ENCODE measurements around the gene PDE4D. TPM values are rescaled to one million over a fixed set of nuclear protein-coding genes. Genes with fewer than 3 reads are reported as not detected.
A peak's percentile ranks its signal among the peaks of the same experiment; 100 is the strongest.

The PDE4D gene
- total RNA-seq, 1 donor from 2014 or later = 14.2 TPM

DNA sequence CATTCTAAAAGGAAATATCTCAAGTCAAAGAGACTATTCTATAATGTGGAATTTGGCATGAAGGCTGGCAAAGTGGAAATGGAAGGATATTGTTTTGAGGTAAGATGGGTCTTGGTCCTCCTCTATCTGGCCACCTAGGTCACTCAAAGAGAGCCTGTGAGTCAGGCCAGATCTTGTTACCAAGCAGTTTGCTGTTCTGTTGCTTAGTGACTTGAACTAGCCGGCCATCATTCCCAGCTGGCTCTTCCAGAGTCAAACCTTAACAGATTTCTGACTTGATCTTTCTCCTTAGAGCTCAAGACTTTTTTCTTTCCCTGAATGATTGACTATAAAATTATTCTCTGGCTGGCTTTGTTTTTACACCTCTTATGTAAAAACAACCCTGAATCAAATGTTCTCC lies 136.1 kb downstream of the PDE4D start:
- Histone ChIP-seq H3K9ac (ENCODE audit: low read length) (no peak overlapping the region), H3K4me3 (ENCODE audit: insufficient read depth, low read depth, low read length) (no peak overlapping the region), H3K79me2 (ENCODE audit: insufficient read depth, low read length) (peaks cover 4% of the 10 kb centered on the region), H3K36me3 (ENCODE audit: insufficient read depth, low read length) (no peaks in the 10 kb centered on the region), H3K27me3 (ENCODE audit: insufficient read depth, low read length) (no peaks in the 10 kb centered on the region), H2AFZ (ENCODE audit: low read depth, low read length) (no peak overlapping the region), H3K4me1 (ENCODE audit: insufficient read depth, low read length) (peaks cover 18% of the 10 kb centered on the region), H3K4me2 (ENCODE audit: low read length) (no peak overlapping the region), H3K9me3 (ENCODE audit: insufficient read depth, low read depth, low read length) (no peaks in the 10 kb centered on the region), H4K20me1 (ENCODE audit: insufficient read depth, low read length) (no peaks in the 10 kb centered on the region), H3K27ac (ENCODE audit: low read depth, low read length) (no peak overlapping the region)
- Mint-ChIP-seq H3K36me3 (ENCODE audit: low read depth, unreplicated experiment) (no peaks in the 10 kb centered on the region), H3K27me3 (ENCODE audit: low read depth, unreplicated experiment) (no peaks in the 10 kb centered on the region), H3K4me1 (ENCODE audit: low read depth, unreplicated experiment) (peaks cover 11% of the 10 kb centered on the region), H3K4me3 (ENCODE audit: unreplicated experiment) (no peak overlapping the region), H3K27ac (ENCODE audit: unreplicated experiment) (no peak overlapping the region), H3K9me3 (ENCODE audit: unreplicated experiment) (peaks cover 3% of the 10 kb centered on the region)
- no peak for TF ChIP-seq EZH2 (IDR thresholded peaks at IDR 0.05; ENCODE audit: insufficient read depth, low read length)
- TF ChIP-seq, protein P1, sequence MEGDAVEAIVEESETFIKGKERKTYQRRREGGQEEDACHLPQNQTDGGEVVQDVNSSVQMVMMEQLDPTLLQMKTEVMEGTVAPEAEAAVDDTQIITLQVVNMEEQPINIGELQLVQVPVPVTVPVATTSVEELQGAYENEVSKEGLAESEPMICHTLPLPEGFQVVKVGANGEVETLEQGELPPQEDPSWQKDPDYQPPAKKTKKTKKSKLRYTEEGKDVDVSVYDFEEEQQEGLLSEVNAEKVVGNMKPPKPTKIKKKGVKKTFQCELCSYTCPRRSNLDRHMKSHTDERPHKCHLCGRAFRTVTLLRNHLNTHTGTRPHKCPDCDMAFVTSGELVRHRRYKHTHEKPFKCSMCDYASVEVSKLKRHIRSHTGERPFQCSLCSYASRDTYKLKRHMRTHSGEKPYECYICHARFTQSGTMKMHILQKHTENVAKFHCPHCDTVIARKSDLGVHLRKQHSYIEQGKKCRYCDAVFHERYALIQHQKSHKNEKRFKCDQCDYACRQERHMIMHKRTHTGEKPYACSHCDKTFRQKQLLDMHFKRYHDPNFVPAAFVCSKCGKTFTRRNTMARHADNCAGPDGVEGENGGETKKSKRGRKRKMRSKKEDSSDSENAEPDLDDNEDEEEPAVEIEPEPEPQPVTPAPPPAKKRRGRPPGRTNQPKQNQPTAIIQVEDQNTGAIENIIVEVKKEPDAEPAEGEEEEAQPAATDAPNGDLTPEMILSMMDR (IDR thresholded peaks at IDR 0.05; ENCODE audit: insufficient read depth, low read depth, low read length) = no peak
- DNase-seq (ENCODE audit: low read depth) = peak; percentile 20
- FAIRE-seq = no peak

DNA sequence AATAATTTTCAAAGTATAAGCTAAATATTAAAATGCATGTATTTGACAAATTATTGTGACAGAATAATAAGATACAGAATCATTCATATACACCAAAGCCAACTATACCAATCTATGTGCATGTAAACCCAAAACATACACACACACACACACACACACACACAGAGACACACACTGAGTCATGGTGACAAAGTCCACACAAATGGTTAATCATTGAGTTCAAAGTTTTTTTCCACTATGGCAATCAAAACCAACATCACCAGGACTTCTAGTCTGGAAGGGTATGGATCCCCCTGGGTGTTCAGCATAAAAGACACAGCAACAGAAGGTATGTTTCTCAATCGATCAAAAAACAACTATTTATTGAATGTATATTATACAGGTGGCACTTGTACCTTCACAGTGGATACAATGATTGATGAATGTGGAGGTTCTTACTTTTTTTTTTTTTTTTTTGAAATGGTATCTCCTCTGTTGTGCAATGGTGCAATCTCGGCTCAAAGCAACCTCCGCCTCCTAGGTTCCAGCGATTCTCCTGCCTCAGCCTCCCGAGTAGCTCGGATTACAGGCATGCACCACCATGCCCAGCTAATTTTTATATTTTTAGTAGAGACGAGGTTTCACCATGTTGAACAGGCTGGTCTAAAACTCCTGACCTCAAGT lies 137.0 kb downstream of the PDE4D start:
- Mint-ChIP-seq H3K27me3 (ENCODE audit: low read depth, unreplicated experiment) (no peaks in the 10 kb centered on the region), H3K4me3 (ENCODE audit: unreplicated experiment) (no peak overlapping the region), H3K9me3 (ENCODE audit: unreplicated experiment) (peaks cover 3% of the 10 kb centered on the region), H3K4me1 (ENCODE audit: low read depth, unreplicated experiment) (peaks cover 11% of the 10 kb centered on the region), H3K27ac (ENCODE audit: unreplicated experiment) (no peak overlapping the region), H3K36me3 (ENCODE audit: low read depth, unreplicated experiment) (no peaks in the 10 kb centered on the region)
- Histone ChIP-seq H3K4me3 (ENCODE audit: insufficient read depth, low read depth, low read length) (no peak overlapping the region), H3K27me3 (ENCODE audit: insufficient read depth, low read length) (no peaks in the 10 kb centered on the region), H3K9me3 (ENCODE audit: insufficient read depth, low read depth, low read length) (no peaks in the 10 kb centered on the region), H3K4me2 (ENCODE audit: low read length) (no peak overlapping the region), H3K4me1 (ENCODE audit: insufficient read depth, low read length) (peaks cover 21% of the 10 kb centered on the region), H3K79me2 (ENCODE audit: insufficient read depth, low read length) (peaks cover 4% of the 10 kb centered on the region), H3K27ac (ENCODE audit: low read depth, low read length) (no peak overlapping the region), H2AFZ (ENCODE audit: low read depth, low read length) (no peak overlapping the region), H4K20me1 (ENCODE audit: insufficient read depth, low read length) (no peaks in the 10 kb centered on the region), H3K36me3 (ENCODE audit: insufficient read depth, low read length) (no peaks in the 10 kb centered on the region), H3K9ac (ENCODE audit: low read length) (no peak overlapping the region)
- no peak for TF ChIP-seq EZH2 (IDR thresholded peaks at IDR 0.05; ENCODE audit: insufficient read depth, low read length)
- TF ChIP-seq, protein P1 (IDR thresholded peaks at IDR 0.05; ENCODE audit: insufficient read depth, low read depth, low read length) = no peak
- DNase-seq (ENCODE audit: low read depth) (no peak), FAIRE-seq (no peak)

DNA sequence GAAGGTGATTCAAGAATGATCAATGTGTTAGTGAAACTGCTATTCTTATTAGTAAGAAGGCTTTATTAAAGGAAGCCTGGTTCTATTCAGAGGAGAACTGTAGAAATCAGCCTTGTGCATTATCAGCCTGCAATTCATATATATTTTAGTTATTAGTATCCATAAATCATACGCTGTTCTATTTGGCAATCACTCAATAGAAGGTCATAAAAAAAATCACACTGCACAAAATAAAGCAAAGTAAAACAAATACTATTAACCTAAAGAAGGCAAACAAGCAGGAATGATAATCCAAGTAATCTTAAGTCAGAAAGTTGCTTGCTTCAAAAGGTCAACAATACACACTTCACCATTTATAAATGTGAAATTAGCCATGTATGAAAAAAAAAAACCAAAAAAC lies 138.1 kb downstream of the PDE4D start:
- no peak overlapping the region for H3K27ac Mint-ChIP-seq (ENCODE audit: unreplicated experiment)
- no peaks in the 10 kb centered on the region for H3K36me3 Mint-ChIP-seq (ENCODE audit: low read depth, unreplicated experiment)
- no peak overlapping the region for H3K4me3 Mint-ChIP-seq (ENCODE audit: unreplicated experiment)
- H3K4me1 Mint-ChIP-seq (ENCODE audit: low read depth, unreplicated experiment) = peaks cover 8% of the 10 kb centered on the region
- Histone ChIP-seq H3K4me1 (ENCODE audit: insufficient read depth, low read length) (peaks cover 19% of the 10 kb centered on the region), H3K79me2 (ENCODE audit: insufficient read depth, low read length) (peaks cover 4% of the 10 kb centered on the region), H4K20me1 (ENCODE audit: insufficient read depth, low read length) (no peaks in the 10 kb centered on the region), H3K4me2 (ENCODE audit: low read length) (no peak overlapping the region), H3K27me3 (ENCODE audit: insufficient read depth, low read length) (no peaks in the 10 kb centered on the region), H3K36me3 (ENCODE audit: insufficient read depth, low read length) (no peaks in the 10 kb centered on the region), H3K4me3 (ENCODE audit: insufficient read depth, low read depth, low read length) (no peak overlapping the region), H3K27ac (ENCODE audit: low read depth, low read length) (no peak overlapping the region), H3K9me3 (ENCODE audit: insufficient read depth, low read depth, low read length) (no peaks in the 10 kb centered on the region), H2AFZ (ENCODE audit: low read depth, low read length) (no peak overlapping the region), H3K9ac (ENCODE audit: low read length) (no peak overlapping the region)
- H3K9me3 Mint-ChIP-seq (ENCODE audit: unreplicated experiment) = peaks cover 3% of the 10 kb centered on the region
- DNase-seq (ENCODE audit: low read depth) (no peak), FAIRE-seq (no peak)
- no peaks in the 10 kb centered on the region for H3K27me3 Mint-ChIP-seq (ENCODE audit: low read depth, unreplicated experiment)
- TF ChIP-seq, protein P1 (IDR thresholded peaks at IDR 0.05; ENCODE audit: insufficient read depth, low read depth, low read length) = no peak
- TF ChIP-seq EZH2 (IDR thresholded peaks at IDR 0.05; ENCODE audit: insufficient read depth, low read length) = no peak

Measured in astrocyte (in vitro differentiated cells and primary cell).